Measurements from ENCODE around the gene SPDYE18. TPM values are rescaled to one million over a fixed set of nuclear protein-coding genes. Genes with fewer than 3 reads are reported as not detected.
A peak's percentile ranks its signal among the peaks of the same experiment; 100 is the strongest.
"Not testable (repeated sequence)": the region's sequence is repeated elsewhere in the genome, so short reads cannot be mapped to it uniquely, and the experiment has no call there.

Gene SPDYE18
- total and polyA plus RNA-seq, 8 donors: 0.31 to 0.87 (median 0.49) TPM; not detected in 1

GRCh38 chr7:77003241-77003640 is 59.1 kb downstream of the SPDYE18 start:
- H3K9me3 ChIP-seq; FAIRE-seq; ATAC-seq; H3K27me3 ChIP-seq; H3K4me1 ChIP-seq; H3K4me3 ChIP-seq; H3K27ac ChIP-seq; H3K36me3 ChIP-seq; DNase-seq; intact Hi-C loops (cut with DNase I): not testable (repeated sequence)
- WGBS, 2 donors: 94 to 98% methylated on average over 10 of the region's 10 CpGs

- FAIRE-seq; H3K27me3 ChIP-seq; H3K4me3 ChIP-seq; H3K27ac ChIP-seq; intact Hi-C loops (cut with DNase I); H3K36me3 ChIP-seq; H3K4me1 ChIP-seq; ATAC-seq; H3K9me3 ChIP-seq: not testable (repeated sequence)
- DNase-seq: peak in 1 of 6 donors; percentile 36
- 93 to 95% methylated on average over 20 to 21 of the region's 21 CpGs for WGBS, 2 donors
Observed at GRCh38 chr7:77002678-77003233, 59.6 kb downstream of the SPDYE18 start.

- H3K4me3 ChIP-seq; intact Hi-C loops (cut with DNase I); ATAC-seq; H3K36me3 ChIP-seq; FAIRE-seq; H3K27ac ChIP-seq; H3K9me3 ChIP-seq; H3K27me3 ChIP-seq; H3K4me1 ChIP-seq: not testable (repeated sequence)
- peak in 1 of 6 donors; percentile 44 for DNase-seq
- WGBS, 2 donors: 85% methylated on average over 12 to 15 of the region's 15 CpGs
Observed at GRCh38 chr7:77002104-77002503, 60.3 kb downstream of the SPDYE18 start.

Other genes starting within 250 kb of the SPDYE18 start
- gene SPDYE17, start 30.2 kb downstream of the SPDYE18 start, total RNA-seq: not detected
- gene SPDYE17, start 30.2 kb downstream of the SPDYE18 start, polyA plus RNA-seq: not detected
- 1 to 10 TPM; 2.5 to 7.1 (median 3.3) TPM for gene CCDC146, start 60.1 kb upstream of the SPDYE18 start, total RNA-seq
- gene CCDC146, start 60.1 kb upstream of the SPDYE18 start, polyA plus RNA-seq: 1 to 10 TPM; 3.3 to 7.9 TPM
- 10 to 100 TPM in 1 of 6 donors, 1 to 10 TPM in 5; 1.3 to 11.8 (median 4.2) TPM for gene FGL2, start 137.3 kb upstream of the SPDYE18 start, total RNA-seq
- gene FGL2, start 137.3 kb upstream of the SPDYE18 start, polyA plus RNA-seq: 1 to 10 TPM in 1 of 2 donors, under 1 TPM in 1; 0.68 to 2.4 TPM

Measured in pancreas (tissue), 10 donors.